Measurements from ENCODE around the gene GNPDA2. TPM values are rescaled to one million over a fixed set of nuclear protein-coding genes. Genes with fewer than 3 reads are reported as not detected.

The GNPDA2 gene
- total and polyA plus RNA-seq, 9 of the 15 experiments (the other 6 are each of a cell fraction or from before 2014, with no cell fraction given), result 10.6 to 20.4 (median 13.0) TPM

DNA sequence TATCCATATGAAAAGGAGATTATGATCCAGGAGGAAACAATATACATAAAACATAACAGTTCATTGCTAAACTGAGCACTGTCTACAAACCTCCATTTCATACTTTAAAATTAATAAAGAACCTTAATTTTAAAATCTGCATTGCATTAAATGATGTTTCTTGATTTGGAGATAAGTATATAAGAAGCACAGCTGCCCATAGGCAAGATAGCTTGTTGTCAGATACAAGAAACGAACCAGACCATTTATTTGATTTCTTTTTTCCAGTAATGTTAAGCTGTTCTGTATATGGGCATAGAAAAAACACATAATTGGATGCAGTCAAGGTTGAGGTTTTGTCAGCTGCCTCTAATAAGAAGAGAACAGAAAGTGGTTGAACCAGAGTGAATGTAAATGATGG, 41.7 kb downstream of the GNPDA2 start:
- no peak overlapping the region for H2AFZ ChIP-seq (ENCODE audit: low read depth, low read length)
- WGBS (ENCODE audit: insufficient coverage, low coverage, missing lambda C conversion rate), result 80% methylated on average over 1 of the region's 1 CpG
- H3K27me3 ChIP-seq (ENCODE audit: control insufficient read depth in 2 of 2, insufficient read depth in 2 of 2, low read length in 2 of 2), result no peaks in the 10 kb centered on the region
- FAIRE-seq (no peak), DNase-seq (ENCODE audit: extremely low read depth in 1 of 4, low spot score in 3 of 4) (no peak), ATAC-seq (no peak)
- H3K9ac ChIP-seq (ENCODE audit: insufficient read depth in 1 of 2, low read depth in 2 of 2, low read length in 2 of 2), result no peak overlapping the region
- no peak overlapping the region for H3K4me2 ChIP-seq (ENCODE audit: insufficient read depth, low read length)
- H3K27ac ChIP-seq (ENCODE audit: extremely low read depth, low read depth, low read length), result no peak overlapping the region
- no peaks in the 10 kb centered on the region for H3K9me1 ChIP-seq (ENCODE audit: control insufficient read depth, insufficient read depth, low read length)
- POLR2A ChIA-PET, result interaction anchor here (1.1 kb wide), 1 partner anchor 9 kb away, joined by 5 read pairs; no protein-coding TSS in a partner anchor
- H4K20me1 ChIP-seq (replicated peaks; ENCODE audit: control insufficient read depth, insufficient read depth, low read length), result no peaks in the 10 kb centered on the region
- peaks cover 90% of the 10 kb centered on the region for H3K36me3 ChIP-seq (ENCODE audit: control insufficient read depth, insufficient read depth, low read length)
- CTCF ChIA-PET (ENCODE audit: low intra/inter-chr PET ratio), result no interaction called here
- H3K4me1 ChIP-seq (replicated peaks in 1 of 2; ENCODE audit: control insufficient read depth in 2 of 2, insufficient read depth in 2 of 2, low read length in 2 of 2), result no peaks in the 10 kb centered on the region
- H3K9me3 ChIP-seq (replicated peaks; ENCODE audit: control insufficient read depth, insufficient read depth, low read depth, low read length), result no peaks in the 10 kb centered on the region
- TF ChIP-seq ZNF175 (CRISPR knock-in tag; IDR thresholded peaks at IDR 0.05; ENCODE audit: low read depth) (no peak), CBX2 (IDR thresholded peaks at IDR 0.05; ENCODE audit: insufficient read depth, low read length, poor library complexity, severe bottlenecking) (no peak)
- TF ChIP-seq, protein P1, sequence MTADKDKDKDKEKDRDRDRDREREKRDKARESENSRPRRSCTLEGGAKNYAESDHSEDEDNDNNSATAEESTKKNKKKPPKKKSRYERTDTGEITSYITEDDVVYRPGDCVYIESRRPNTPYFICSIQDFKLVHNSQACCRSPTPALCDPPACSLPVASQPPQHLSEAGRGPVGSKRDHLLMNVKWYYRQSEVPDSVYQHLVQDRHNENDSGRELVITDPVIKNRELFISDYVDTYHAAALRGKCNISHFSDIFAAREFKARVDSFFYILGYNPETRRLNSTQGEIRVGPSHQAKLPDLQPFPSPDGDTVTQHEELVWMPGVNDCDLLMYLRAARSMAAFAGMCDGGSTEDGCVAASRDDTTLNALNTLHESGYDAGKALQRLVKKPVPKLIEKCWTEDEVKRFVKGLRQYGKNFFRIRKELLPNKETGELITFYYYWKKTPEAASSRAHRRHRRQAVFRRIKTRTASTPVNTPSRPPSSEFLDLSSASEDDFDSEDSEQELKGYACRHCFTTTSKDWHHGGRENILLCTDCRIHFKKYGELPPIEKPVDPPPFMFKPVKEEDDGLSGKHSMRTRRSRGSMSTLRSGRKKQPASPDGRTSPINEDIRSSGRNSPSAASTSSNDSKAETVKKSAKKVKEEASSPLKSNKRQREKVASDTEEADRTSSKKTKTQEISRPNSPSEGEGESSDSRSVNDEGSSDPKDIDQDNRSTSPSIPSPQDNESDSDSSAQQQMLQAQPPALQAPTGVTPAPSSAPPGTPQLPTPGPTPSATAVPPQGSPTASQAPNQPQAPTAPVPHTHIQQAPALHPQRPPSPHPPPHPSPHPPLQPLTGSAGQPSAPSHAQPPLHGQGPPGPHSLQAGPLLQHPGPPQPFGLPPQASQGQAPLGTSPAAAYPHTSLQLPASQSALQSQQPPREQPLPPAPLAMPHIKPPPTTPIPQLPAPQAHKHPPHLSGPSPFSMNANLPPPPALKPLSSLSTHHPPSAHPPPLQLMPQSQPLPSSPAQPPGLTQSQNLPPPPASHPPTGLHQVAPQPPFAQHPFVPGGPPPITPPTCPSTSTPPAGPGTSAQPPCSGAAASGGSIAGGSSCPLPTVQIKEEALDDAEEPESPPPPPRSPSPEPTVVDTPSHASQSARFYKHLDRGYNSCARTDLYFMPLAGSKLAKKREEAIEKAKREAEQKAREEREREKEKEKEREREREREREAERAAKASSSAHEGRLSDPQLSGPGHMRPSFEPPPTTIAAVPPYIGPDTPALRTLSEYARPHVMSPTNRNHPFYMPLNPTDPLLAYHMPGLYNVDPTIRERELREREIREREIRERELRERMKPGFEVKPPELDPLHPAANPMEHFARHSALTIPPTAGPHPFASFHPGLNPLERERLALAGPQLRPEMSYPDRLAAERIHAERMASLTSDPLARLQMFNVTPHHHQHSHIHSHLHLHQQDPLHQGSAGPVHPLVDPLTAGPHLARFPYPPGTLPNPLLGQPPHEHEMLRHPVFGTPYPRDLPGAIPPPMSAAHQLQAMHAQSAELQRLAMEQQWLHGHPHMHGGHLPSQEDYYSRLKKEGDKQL (CRISPR knock-in tag; IDR thresholded peaks at IDR 0.05; ENCODE audit: borderline replicate concordance), result no peak
- BruUV-seq (replicated peaks), result no TSS peak
- intact Hi-C loops (cut with micrococcal nuclease), result no loop called here
- in situ Hi-C loops (cut with MboI), result no loop called here
- H3K79me2 ChIP-seq (ENCODE audit: control insufficient read depth, insufficient read depth, low read length), result peaks cover 28% of the 10 kb centered on the region
- H3K4me3 ChIP-seq, result no peak overlapping the region

Data from K562 (cell line).